Left ventricle myocardium inferior (tissue), 1 donor: ENCODE data around the gene PAX5. TPM values are rescaled to one million over a fixed set of nuclear protein-coding genes. Genes with fewer than 3 reads are reported as not detected.

Experiments
- DNase-seq: peaks from one replicate; pipeline ENCODE4 v3.0.0-alpha.2; 2020
- H3K27ac ChIP-seq: fragments of 200-600 bp; replicated peaks from 2 replicates; pipeline ENCODE4 v1.8.0; 2021
- H3K27me3 ChIP-seq: fragments of 200-600 bp; 2 replicates; pipeline ENCODE4 v1.8.0; 2021; ENCODE audit warnings: low read depth
- H3K36me3 ChIP-seq: fragments of 200-600 bp; 2 replicates; pipeline ENCODE4 v1.8.0; 2021
- H3K4me1 ChIP-seq: fragments of 200-600 bp; 2 replicates; pipeline ENCODE4 v1.8.0; 2021
- H3K4me3 ChIP-seq: fragments of 200-600 bp; 2 replicates; pipeline ENCODE4 v1.8.0; 2021; ENCODE audit warnings: mild to moderate bottlenecking, moderate library complexity
- H3K9me3 ChIP-seq: fragments of 200-600 bp; replicated peaks from 2 replicates; pipeline ENCODE4 v1.8.0; 2021
- intact Hi-C: fragments of 100-400 bp; cut with micrococcal nuclease; formaldehyde crosslinking; loops from one replicate; pipeline ENCODE4 v1.11.0; 2022
- total RNA-seq: library from RNA; stranded (reverse); fragmentation: NEBNext Ultra II Directional; extraction: Animal tissue kit (Norgen Biotek cat#: 25700); gene quantifications from one replicate; pipeline ENCODE4 v1.2.1, GENCODE V29; 2021
- TF ChIP-seq, protein P1 (sequence below): fragments of 200-600 bp; IDR thresholded peaks from 2 replicates; pipeline ENCODE4 v1.8.0; 2021; ENCODE audit warnings: antibody characterized with exemption, mild to moderate bottlenecking, borderline replicate concordance
- donor health status: DM: no; HTN: yes; CAD: no; lungs with severe emphysema.

The PAX5 gene
- total RNA-seq, 1 donor from 2014 or later, result not detected

DNA sequence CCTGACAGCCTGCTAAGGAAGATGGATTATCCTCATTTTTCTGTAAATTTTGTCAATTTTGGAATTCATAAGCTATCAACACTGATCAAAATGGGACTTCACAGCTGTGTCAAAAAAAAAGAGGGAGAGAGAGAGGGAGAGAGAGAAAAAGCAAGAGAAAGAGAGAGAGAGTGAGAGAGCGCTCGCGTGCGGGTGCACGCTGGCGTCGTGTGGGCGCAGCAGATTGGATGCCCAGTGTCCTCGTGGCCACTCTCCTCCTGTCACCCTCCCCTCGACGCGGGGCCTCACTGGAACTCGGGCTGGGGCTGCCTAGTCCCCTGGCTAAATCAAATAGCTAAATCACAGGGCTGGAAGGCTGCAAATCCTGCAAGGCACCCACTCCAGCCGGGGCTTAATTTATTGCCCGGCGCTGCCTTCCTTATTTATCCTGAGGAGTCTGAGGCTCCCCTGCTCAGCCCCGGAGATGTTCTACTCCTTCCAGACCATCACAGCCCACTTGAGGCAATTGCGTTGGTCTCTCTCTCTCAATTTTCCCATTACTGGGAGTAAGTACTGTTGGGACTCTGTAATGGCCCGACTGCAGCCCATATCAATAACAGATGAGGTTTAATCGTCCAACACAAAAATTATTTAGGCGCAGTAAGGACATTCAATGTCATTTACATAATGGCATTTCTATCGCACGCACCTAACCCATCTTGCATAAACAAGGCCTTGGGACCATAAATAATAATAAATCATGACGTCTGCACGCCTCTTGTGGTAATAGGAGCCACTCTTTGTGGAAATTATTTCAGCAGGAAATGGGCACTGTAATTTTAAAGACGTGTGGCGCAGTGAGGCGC lies 94.2 kb downstream of the PAX5 start:
- no peak for DNase-seq
- Histone ChIP-seq H3K4me3 (no peak overlapping the region), H3K4me1 (no peaks in the 10 kb centered on the region), H3K27ac (no peak overlapping the region), H3K27me3 (peaks cover 55% of the 10 kb centered on the region), H3K9me3 (no peaks in the 10 kb centered on the region), H3K36me3 (no peaks in the 10 kb centered on the region)
- TF ChIP-seq, protein P1, sequence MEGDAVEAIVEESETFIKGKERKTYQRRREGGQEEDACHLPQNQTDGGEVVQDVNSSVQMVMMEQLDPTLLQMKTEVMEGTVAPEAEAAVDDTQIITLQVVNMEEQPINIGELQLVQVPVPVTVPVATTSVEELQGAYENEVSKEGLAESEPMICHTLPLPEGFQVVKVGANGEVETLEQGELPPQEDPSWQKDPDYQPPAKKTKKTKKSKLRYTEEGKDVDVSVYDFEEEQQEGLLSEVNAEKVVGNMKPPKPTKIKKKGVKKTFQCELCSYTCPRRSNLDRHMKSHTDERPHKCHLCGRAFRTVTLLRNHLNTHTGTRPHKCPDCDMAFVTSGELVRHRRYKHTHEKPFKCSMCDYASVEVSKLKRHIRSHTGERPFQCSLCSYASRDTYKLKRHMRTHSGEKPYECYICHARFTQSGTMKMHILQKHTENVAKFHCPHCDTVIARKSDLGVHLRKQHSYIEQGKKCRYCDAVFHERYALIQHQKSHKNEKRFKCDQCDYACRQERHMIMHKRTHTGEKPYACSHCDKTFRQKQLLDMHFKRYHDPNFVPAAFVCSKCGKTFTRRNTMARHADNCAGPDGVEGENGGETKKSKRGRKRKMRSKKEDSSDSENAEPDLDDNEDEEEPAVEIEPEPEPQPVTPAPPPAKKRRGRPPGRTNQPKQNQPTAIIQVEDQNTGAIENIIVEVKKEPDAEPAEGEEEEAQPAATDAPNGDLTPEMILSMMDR, result no peak
- intact Hi-C loops, result no loop called here

DNA sequence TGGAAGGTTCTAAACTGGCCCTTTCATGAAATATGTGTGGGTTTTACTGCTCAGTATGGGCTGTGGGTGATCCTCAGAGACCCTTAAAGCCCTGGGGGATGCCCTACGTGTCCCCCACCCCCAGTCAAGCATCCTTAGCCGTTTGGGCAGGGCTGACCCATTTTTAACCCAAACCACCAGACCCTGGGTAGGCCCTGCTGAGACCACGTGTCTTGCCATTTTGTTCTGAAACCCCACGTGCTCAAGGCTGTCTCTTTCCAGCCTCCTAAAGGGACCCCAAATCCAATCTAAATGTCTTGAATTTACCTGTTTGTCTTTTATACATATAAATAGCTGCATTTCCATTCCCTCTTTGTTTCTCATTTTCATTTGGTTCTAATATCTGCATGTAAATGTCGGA lies 94.9 kb downstream of the PAX5 start:
- Histone ChIP-seq H3K27ac (no peak overlapping the region), H3K4me3 (no peak overlapping the region), H3K27me3 (peaks cover 55% of the 10 kb centered on the region), H3K4me1 (no peaks in the 10 kb centered on the region), H3K9me3 (no peaks in the 10 kb centered on the region), H3K36me3 (no peaks in the 10 kb centered on the region)
- DNase-seq, result no peak
- intact Hi-C loops, result no loop called here
- TF ChIP-seq, protein P1, result no peak

DNA sequence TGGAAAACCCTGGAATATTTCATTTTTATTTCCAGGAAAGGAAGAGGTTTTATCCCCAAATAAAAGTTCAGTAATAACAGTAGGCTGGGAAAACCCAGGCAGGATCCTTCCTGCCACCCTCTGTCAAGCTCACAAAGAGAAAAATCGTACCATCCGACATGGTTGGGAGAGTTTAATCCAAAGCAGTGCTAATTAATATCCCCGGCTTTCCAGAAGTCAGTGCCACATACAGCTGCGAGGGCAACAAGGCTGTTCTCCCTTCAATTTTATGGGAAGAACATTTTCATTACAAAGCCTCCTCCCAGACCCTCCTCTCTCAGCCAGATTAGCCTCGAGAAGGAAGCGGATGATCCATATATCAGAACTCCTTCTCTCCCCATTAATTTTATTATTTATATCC lies 95.5 kb downstream of the PAX5 start:
- no peaks in the 10 kb centered on the region for H3K4me1 ChIP-seq
- H3K36me3 ChIP-seq, result no peaks in the 10 kb centered on the region
- H3K9me3 ChIP-seq, result no peaks in the 10 kb centered on the region
- H3K27ac ChIP-seq, result no peak overlapping the region
- TF ChIP-seq, protein P1, result no peak
- H3K27me3 ChIP-seq, result peaks cover 55% of the 10 kb centered on the region
- DNase-seq, result no peak
- no peak overlapping the region for H3K4me3 ChIP-seq
- intact Hi-C loops, result no loop called here

DNA sequence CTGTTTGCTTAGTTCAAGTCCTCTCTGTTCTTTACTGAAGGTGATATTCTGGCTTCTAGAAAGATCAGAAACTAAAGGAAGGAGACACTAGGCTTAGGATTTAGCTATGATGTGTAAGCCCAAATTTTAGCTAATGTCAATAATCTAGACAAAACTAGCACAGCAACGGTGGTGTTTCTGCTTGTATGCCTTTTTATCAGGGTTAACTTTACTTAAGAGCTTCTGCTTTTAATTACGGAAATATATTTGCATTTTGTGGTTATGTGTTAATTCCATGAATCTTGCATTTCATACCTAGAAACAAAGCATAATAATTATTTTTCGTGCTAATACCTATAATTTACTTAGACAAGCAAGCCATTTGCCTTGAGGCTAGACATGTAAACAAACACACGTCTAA lies 96.1 kb downstream of the PAX5 start:
- TF ChIP-seq, protein P1, result no peak
- no peaks in the 10 kb centered on the region for H3K9me3 ChIP-seq
- DNase-seq, result no peak
- no peak overlapping the region for H3K4me3 ChIP-seq
- H3K36me3 ChIP-seq, result no peaks in the 10 kb centered on the region
- intact Hi-C loops, result no loop called here
- H3K4me1 ChIP-seq, result no peaks in the 10 kb centered on the region
- H3K27me3 ChIP-seq, result peaks cover 55% of the 10 kb centered on the region
- H3K27ac ChIP-seq, result no peak overlapping the region

DNA sequence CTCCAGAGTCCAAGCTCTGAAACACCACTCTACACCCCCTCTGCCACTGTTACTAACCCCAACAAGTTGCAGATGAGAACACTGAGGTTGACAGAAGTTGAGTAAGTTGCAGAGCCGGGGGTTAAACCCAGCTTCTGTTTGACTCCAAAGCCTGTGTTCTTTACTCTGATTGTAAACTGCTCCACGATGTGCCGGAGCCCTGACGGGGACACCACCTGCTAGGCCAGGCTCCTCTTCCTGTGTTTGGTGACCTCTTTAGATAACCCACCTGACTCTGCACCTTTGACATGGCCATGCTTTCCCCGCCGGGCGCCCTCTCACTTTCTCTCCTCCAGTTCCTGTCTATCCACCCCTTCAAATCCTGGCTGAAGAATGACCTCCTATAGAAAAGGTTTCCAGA lies 96.7 kb downstream of the PAX5 start:
- no peak for DNase-seq
- Histone ChIP-seq H3K9me3 (peaks cover 2% of the 10 kb centered on the region), H3K27ac (no peak overlapping the region), H3K27me3 (peaks cover 60% of the 10 kb centered on the region), H3K4me3 (no peak overlapping the region), H3K4me1 (no peaks in the 10 kb centered on the region), H3K36me3 (no peaks in the 10 kb centered on the region)
- intact Hi-C loops, result no loop called here
- TF ChIP-seq, protein P1, result no peak
